ENCODE results near the gene MCMBP. TPM values are rescaled to one million over a fixed set of nuclear protein-coding genes. Genes with fewer than 3 reads are reported as not detected.
"Not testable (repeated sequence)": the region's sequence is repeated elsewhere in the genome, so short reads cannot be mapped to it uniquely, and the experiment has no call there.

Gene MCMBP
- total RNA-seq, 4 donors from 2014 or later: 24.2 to 54.9 (median 41.8) TPM

GRCh38 chr10:119886070-119886469 is 13.4 kb upstream of the MCMBP start:
- H3K27me3 ChIP-seq; H3K27ac ChIP-seq; H3K36me3 ChIP-seq; intact Hi-C loops (cut with DNase I); DNase-seq; H3K9me3 ChIP-seq; H3K4me1 ChIP-seq; H3K4me3 ChIP-seq: not testable (repeated sequence)
- WGBS, 2 donors: 82 to 91% methylated on average over 6 of the region's 6 CpGs

- H3K36me3 ChIP-seq; H3K27ac ChIP-seq; DNase-seq; H3K4me1 ChIP-seq; H3K9me3 ChIP-seq; H3K4me3 ChIP-seq; intact Hi-C loops (cut with DNase I); H3K27me3 ChIP-seq: not testable (repeated sequence)
- 78 to 79% methylated on average over 6 to 10 of the region's 11 CpGs for WGBS, 2 donors
These were observed 11.4 kb upstream of the MCMBP start for GRCh38 chr10:119883901-119884611.

GRCh38 chr10:119878524-119878923 is 5.9 kb upstream of the MCMBP start:
- H3K4me1 ChIP-seq: peaks cover 0 to 7% (median 3%) of the 10 kb centered on the region in 3 donors
- no peak overlapping the region for H3K4me3 ChIP-seq
- no peaks in the 10 kb centered on the region for H3K9me3 ChIP-seq
- WGBS, 2 donors: 71 to 75% methylated on average over 2 of the region's 2 CpGs
- no peak for DNase-seq
- no peak overlapping the region for H3K27ac ChIP-seq
- intact Hi-C loops (cut with DNase I): no loop called here
- TF ChIP-seq POLR2A (IDR thresholded peaks at IDR 0.05) (no peak), CTCF (IDR thresholded peaks at IDR 0.05) (no peak)
- H3K27me3 ChIP-seq: no peaks in the 10 kb centered on the region
- no peaks in the 10 kb centered on the region for H3K36me3 ChIP-seq

GRCh38 chr10:119872860-119873681 is 428 bp upstream of the MCMBP start:
- Histone ChIP-seq H3K36me3 (no peaks in the 10 kb centered on the region), H3K4me1 (peaks cover 6 to 40% (median 21%) of the 10 kb centered on the region in 3 donors), H3K4me3 (peak overlapping the region; percentile 78 to 97 (median 92)), H3K27ac (peak overlapping the region; percentile 94 to 98 (median 96)), H3K9me3 (no peaks in the 10 kb centered on the region), H3K27me3 (no peaks in the 10 kb centered on the region)
- WGBS, 2 donors: 0% methylated on average over 7 to 25 of the region's 75 CpGs
- intact Hi-C loops (cut with DNase I): no loop called here
- peak; percentile 28 for DNase-seq
- TF ChIP-seq POLR2A (IDR thresholded peaks at IDR 0.05): peak in 2 of 4 donors; percentile 45 to 67
- TF ChIP-seq CTCF (IDR thresholded peaks at IDR 0.05): peak in 1 of 6 experiments; percentile 7

- whole genome bisulfite sequencing, 2 donors: 2% methylated on average over 9 of the region's 56 CpGs; no CpG with 5 or more reads in 1 of the 2 donors
- Histone ChIP-seq H3K36me3 (no peaks in the 10 kb centered on the region), H3K27me3 (no peaks in the 10 kb centered on the region), H3K27ac (peak overlapping the region; percentile 94 to 98 (median 96)), H3K4me1 (peaks cover 6 to 40% (median 21%) of the 10 kb centered on the region in 3 donors), H3K4me3 (peak overlapping the region; percentile 78 to 97 (median 92)), H3K9me3 (no peaks in the 10 kb centered on the region)
- no peak for TF ChIP-seq CTCF (IDR thresholded peaks at IDR 0.05)
- peak in 1 of 4 donors; percentile 7 for TF ChIP-seq POLR2A (IDR thresholded peaks at IDR 0.05)
- no peak for DNase-seq
- intact Hi-C loops (cut with DNase I): no loop called here
These were observed 598 bp downstream of the MCMBP start for GRCh38 chr10:119871881-119872609.

- peaks cover 6 to 59% (median 21%) of the 10 kb centered on the region in 3 donors for H3K4me1 ChIP-seq
- intact Hi-C loops (cut with DNase I): loop anchor here (10.0 kb wide), 2 partner anchors 125 to 185 kb away; no protein-coding TSS in a partner anchor
- 56 to 77% methylated on average over 4 of the region's 4 CpGs for WGBS, 2 donors
- not testable (repeated sequence) for H3K4me3 ChIP-seq, H3K36me3 ChIP-seq, H3K27ac ChIP-seq, H3K27me3 ChIP-seq, H3K9me3 ChIP-seq, DNase-seq
These were observed 3.2 kb downstream of the MCMBP start for GRCh38 chr10:119869398-119869797.

All from esophagus squamous epithelium (tissue), 5 donors.